CD4-positive, alpha-beta T cell treated with Interleukin-12 subunit alpha and Interleukin-12 subunit beta, for 1 hour (primary cell): ENCODE measurements around the gene GOLGA6L10.
A peak's percentile ranks its signal among the peaks of the same experiment; 100 is the strongest.
"Not testable (repeated sequence)": the region's sequence is repeated elsewhere in the genome, so short reads cannot be mapped to it uniquely, and the experiment has no call there.

ENCODE experiments used
- DNase-seq: peaks from one replicate; pipeline ENCODE4 v3.0.0-alpha.2; 2020

GOLGA6L10 gene

DNA sequence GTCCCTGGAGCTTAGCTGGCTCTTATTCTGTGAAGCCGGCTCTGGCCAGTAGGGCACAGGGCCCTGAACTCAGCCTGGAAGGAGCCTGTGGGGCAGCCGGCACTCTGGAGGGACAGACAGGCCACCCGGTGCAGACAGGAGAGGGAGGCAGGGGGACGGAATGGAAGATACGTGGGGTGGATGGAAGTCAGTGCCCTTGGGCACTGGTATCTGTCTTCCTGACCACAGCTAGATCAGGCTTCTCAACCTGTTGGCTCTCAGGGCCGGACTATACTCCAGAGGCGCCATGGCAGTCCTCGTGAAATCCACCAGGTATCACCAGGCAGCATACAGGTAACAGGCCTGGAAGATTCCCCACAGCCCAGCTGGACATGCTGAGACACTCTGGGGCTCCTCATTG lies 10.7 kb downstream of the GOLGA6L10 start:
- not testable (repeated sequence) for DNase-seq

DNA sequence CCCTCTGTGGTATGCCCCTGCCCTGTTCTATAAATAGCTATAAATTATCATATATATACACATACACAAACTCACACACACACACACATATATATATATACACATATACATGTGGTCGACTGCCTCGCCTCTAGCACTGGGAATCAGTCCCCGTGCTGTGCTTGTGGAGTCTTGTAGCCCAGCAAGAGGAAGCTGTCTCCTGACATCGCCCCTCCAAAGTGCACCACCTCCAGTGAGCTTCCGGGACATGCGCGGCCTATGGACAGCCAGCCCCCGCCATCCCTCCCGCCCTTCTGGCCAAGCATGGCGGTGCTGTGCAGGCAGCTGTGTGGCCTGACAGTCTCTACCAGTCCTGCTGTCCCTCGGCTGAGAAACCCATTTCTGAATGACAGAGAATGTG lies 11.2 kb downstream of the GOLGA6L10 start:
- DNase-seq = not testable (repeated sequence)

DNA sequence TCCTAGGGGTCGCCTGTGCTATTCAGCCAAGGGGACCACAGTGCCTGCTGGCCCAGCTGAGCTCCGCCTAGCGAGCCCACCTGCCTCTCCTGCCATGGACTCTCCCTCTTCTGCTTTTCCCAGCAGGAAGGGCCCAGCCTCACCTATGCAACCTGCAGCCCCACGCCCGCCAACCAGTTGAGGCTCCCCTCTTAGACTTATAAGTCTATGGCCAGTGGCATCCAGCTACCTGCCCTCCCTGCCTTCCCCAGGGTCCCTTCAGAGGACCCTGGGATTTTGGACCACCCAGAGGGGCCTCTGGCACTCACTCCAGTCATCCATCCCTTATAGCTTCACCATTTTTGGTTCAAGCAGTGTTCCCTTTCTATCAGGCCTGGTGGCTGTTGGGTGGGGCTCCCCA lies 12.2 kb downstream of the GOLGA6L10 start:
- DNase-seq = not testable (repeated sequence)

DNA sequence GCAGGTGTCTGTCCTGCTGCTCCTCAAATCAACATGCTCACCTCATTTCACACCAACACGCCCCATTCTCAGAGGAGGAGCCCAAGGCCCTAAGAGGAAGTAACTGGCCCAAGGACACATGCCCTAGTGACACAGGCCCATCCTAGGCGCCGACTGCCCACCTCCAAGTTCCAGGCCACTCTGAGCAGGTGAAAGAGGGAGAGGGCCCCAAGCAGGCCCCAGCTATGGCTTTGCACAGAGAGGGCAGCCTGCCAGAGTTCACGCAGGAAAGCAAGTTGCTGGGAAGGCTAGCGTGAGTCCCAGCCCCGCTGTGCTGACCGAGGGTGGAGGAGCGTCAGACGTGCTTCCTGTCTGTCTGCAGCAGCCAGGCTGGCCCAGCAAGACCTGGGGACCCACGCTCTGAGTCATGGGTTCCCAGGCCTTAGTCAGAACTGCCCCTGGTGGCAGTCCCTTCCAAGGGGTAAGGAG lies 13.1 kb downstream of the GOLGA6L10 start:
- not testable (repeated sequence) for DNase-seq

DNA sequence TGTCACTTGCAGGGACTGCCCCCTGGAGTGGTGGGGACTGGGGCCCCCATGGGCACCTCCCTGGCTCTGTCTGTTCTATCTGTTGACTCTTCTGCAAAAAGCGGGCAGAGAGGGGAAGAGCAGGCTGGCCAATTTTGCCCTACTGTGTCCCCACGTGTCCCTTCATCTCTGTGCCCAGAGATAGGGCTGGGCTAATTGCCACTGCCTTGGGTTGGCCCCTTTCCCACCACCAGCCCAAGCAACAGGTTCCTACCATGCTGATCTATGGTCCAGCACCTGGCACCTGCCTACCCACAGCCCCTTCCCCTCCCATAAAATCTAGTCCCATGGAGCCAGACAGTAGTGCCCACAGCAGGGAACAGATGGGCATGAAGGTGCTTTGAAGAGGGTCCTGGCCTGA lies 14.3 kb downstream of the GOLGA6L10 start:
- DNase-seq = not testable (repeated sequence)

DNA sequence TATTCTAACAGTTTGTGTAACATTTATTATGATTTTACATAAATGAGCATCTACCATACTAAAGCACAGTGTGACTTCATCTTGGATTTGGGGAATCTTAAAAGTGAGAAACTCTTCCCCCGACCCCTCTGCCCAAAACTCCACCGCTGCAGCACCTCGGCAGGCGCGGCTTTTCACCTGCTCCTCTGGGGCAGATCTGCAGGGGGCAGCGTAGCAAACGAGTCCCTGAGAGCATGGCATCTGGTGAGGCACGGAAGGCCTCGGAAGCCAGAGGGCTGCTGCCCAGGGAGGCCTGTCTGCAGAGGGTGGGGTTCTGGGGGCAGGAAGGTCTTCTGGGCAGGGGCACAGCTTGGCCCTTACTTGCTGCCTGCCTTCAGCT lies 14.7 kb downstream of the GOLGA6L10 start:
- not testable (repeated sequence) for DNase-seq

DNA sequence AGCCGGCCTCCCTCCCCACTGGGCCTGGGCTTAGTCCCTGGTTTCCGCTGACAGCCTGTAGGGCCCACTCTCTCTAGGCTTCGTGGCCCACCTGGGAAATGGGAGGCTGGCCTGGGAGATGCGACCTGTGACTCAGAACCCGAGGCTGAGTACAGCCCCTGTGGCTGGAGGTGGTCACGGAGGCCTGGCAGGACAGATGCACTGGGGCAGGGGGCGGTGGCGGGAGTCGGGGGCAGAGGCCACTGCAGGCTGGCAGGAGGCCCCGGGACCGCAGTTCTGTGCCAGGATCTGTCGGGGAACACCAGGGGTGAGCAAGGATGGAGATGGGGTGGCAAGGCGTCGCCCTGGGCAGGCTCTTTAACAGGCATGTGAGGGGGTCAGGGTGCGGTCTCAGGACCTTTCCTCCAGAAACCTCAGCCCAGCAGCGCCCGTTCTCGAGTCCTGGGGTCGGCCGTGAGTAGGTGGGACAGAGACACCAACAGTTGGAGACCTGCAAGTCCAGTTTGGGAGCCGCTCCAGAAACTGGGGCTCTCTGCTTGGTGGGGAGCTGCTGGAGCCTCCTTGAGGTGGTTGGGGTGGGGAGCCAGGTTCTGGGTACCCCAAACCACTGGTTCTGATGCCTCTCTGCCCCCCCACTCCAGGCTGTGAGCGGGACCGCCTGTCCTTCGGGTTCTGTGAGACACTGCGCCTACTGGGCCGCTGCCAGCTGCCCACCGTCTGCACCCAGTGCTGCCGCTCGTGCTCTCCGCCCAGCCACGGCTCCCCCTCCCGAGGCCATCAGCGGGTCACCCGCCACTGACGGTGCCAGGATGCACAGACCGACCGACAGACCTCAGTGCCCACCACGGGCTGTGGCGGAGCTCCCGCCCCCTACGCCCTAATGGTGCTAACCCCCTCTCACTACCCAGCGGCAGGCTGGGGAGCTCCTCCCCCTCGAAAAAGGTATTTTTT lies 15.4 kb downstream of the GOLGA6L10 start:
- not testable (repeated sequence) for DNase-seq

DNA sequence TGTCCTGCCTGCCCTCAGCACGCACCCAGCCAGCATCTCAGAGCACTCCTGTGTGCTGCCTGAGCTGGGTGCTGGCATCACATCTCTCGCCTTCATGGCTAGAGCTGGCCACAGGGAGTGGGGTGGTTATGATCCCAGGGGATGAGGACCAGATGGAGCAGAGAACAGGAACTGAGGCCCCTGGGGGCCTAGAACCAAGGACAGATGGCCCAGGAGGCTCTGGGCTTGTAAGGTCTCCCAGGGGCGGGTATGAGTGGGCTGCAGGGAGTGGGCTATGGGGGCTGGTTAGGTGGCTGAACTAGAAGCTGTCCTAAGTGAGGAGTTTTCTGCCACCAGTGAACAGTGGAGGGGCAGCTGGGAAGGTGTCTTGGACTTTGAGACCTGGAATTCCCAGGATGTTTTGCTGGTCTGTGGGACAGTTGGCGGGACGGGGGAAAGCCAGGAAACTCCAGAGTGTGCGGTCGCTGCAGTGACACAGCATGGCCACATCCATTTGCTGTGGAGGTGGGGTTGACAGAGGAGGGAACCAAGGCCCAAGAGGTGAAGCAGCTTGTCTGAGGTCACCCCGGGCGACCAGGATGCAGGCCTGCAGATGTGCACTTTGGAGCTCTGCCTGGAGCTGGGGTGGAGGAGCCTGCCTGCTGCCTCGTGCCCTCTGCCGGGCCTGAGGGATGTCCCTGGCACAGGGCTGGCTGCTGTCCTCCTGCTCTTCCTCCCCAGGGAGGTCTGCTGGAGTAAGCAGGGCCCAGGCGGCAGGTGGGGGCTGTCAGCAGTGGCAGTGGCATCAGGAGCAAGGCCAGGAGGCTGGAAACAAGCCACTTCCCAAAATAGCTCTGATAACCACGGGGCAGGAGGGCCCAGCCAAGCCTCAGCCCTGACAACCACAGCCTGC lies 16.3 kb downstream of the GOLGA6L10 start:
- DNase-seq = not testable (repeated sequence)

DNA sequence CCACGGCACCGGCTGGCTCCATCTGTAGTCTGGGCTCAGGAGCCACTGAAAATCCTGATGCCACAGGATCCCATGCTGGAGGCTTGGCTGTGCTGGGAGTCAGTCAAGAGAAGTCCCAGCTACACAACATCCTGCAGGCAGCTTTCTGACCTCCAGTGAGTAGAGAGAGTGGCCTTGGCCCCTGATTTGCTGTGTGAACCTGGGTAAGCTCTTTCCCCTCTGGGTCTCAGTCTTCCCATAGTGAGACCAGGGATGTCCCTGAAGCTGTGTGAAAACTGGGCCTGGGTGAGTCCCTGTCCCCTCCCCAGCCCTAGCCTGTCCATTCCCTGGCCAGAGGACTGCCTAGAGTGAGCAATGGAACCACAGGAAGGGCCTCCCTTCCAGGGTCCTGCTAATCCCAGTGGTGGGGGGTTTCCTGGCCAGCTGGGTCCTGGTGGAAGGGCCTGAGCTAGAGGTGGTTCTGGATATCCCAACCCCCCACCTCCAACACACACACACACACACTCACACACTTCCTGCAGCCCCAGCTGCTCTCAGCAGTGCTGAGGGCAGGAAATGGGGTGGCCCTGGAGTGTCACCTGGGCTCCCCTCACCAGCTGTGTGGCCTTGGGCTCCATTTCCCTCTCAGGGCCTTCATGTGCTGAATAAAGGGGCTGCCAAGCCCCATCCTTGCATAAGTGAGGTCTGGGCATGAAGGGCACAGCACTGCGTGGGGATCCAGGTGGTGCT lies 17.5 kb downstream of the GOLGA6L10 start:
- peak; percentile 5 for DNase-seq

DNA sequence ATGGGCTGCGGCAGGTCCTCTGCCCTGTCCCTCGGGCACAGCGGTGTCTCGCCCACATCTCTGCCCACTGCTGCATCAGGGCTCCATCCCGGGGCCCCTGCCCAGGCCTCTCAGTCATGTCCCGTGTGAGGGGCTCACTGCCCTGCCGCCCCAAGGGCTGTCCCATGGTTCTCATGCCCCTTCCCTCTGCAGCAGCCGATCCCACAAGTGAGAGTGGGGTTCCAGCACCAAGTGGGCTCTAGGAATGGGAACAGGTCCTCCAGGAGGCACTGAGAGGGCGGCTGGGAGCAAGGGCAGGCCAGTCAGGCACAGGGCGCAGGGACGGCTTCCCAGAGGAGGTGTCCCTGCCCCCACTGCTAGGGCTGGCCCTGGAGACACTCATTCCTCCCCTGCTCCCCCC lies 18.4 kb downstream of the GOLGA6L10 start:
- not testable (repeated sequence) for DNase-seq

DNA sequence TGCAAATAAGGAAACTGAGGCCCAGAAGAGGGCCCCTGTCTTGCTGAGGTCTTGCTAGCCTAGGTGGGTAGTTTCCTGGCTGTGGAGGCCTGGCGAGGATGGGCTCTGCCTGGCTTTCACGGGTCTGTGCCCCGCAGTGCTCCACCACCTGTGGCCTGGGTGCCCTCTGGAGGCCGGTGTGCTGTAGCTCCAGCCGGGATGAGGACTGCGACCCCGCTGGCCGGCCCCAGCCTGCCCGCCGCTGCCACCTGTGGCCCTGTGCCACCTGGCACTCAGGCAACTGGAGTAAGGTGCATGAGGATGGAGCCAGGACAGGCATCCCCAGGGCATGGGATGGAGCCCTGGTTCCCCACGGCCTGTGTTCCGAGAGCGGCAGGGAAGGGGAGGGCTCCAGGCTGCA lies 20.2 kb downstream of the GOLGA6L10 start:
- DNase-seq = not testable (repeated sequence)

DNA sequence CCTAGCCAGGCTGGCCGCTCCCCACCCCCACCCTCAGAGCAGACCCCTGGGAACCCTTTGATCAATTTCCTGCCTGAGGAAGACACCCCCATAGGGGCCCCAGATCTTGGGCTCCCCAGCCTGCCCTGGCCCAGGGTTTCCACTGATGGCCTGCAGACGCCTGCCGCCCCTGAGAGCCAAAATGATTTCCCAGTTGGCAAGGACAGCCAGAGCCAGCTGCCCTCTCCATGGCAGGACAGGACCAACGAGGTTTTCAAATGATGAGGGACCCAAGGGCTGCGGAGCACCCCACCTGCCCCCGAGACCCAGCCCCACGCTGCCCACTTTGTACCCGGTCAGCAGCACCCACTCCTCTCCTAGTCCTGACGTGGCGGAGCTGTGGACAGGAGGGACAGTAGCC lies 21.9 kb downstream of the GOLGA6L10 start:
- not testable (repeated sequence) for DNase-seq

DNA sequence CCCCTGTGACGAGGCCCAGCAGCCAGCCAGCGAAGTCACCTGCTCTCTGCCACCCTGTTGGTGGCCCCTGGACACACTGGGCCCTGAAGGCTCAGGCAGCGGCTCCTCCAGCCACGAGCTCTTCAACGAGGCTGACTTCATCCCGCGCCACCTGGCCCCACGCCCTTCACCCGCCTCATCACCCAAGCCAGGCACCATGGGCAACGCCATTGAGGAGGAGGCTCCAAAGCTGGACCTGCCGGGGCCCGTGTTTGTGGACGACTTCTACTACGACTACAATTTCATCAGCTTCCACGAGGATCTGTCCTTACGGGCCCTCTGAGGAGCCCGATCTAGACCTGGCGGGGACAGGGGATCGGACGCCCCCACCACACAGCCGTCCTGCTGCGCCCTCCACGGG lies 22.4 kb downstream of the GOLGA6L10 start:
- DNase-seq = not testable (repeated sequence)

DNA sequence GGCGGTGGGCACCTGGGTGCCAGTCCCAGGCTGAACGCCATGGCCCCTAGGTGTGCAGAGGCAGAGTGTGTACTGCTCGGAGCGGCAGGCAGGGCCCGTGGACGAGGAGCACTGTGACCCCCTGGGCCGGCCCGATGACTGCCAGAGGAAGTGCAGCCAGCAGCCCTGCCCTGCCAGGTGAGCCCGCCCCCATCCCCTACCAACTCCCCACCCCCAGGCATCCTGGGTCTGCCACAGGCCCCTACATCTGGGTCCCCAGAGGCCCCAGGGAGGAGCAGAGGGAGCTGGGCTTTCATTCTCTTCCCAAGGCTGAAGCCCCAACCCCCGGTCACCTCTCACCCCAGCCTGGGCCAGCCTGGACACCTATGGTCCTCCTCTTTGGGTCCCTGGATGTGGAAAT lies 23.6 kb downstream of the GOLGA6L10 start:
- not testable (repeated sequence) for DNase-seq

DNA sequence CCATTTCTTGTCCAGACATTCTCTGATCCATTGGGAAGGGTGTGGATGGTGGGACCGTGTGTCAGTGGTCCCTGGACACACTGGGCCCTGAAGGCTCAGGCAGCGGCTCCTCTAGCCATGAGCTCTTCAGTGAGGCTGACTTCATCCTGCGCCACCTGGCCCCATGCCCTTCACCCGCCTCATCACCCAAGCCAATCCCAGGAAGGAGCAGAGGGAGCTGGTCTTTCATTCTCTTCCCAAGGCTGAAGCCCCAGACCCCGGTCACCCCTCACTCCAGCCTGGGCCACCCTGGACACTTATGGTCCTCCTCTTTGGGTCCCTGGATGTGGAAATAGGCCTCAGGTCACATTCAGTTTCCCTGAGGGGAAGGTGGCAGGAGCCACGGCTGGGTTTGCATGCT lies 24.4 kb downstream of the GOLGA6L10 start:
- not testable (repeated sequence) for DNase-seq

DNA sequence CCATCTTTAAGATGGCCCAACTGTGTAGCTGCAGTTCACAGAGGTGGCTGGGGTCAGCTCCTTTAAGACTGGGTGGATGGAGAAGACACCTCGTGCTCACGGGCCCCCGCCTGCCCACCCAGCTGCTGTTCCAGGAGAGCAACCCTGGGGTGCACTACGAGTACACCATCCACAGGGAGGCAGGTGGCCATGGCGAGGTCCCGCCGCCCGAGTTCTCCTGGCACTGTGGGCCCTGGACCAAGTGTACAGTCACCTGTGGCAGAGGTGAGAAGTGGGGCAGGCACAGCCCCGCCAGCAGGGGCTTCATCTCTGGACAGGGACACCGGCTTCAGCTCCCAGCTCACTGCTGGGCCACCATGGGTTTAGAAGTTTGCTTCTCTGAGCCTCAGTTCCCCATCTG lies 26.8 kb downstream of the GOLGA6L10 start:
- DNase-seq = not testable (repeated sequence)

DNA sequence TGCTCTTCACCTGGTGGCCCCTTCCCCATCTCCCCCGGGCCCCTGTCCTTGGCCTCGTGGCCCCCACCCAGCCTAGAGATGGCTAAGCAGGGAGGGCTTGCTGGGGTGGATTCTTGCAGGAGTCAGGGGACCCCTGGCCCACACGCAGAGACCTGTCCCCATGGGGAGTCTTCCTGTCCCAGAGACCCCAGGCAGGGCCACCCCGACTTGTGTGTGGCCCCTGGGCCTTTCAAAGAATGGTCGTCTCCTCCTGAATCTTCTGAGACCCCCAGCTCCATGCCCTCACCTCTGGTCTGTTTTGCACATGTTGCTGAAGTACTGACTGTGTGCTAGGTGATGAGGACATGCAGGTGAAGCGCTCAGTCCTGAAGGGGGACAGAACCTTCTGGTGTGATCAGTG lies 28.4 kb downstream of the GOLGA6L10 start:
- not testable (repeated sequence) for DNase-seq

DNA sequence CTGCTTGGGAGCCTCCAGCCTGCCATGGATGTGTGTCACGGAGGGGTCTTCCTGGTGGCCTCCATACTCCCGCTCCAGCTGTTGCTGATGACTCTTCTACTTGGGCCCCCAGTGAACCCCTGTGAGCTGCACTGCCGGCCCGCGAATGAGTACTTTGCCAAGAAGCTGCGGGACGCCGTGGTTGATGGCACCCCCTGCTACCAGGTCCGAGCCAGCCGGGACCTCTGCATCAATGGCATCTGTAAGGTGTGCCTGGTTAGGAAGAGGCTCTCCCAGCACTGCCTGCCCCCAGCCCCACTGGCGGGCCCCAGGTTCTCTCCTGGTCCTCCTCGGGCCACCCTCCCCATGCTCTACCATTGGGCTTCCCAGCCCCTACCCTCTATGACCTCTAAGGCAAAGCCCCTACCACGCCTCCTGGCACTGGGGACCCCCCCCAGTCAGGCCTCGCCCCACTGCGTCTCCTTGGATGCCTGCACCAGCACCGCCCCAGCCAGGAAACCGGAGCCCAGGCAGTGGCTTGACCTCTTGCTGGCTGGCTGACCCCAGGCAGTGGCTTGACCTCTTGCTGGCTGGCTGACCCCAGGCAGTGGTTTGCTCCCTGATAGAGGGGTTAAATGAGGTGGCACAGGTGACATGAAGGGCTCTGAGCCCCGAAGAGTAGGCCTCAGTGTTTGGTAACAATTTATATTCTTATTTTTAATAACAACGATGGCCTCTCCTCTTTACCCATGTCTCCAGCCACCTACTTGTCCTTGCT lies 29.6 kb downstream of the GOLGA6L10 start:
- DNase-seq = not testable (repeated sequence)

DNA sequence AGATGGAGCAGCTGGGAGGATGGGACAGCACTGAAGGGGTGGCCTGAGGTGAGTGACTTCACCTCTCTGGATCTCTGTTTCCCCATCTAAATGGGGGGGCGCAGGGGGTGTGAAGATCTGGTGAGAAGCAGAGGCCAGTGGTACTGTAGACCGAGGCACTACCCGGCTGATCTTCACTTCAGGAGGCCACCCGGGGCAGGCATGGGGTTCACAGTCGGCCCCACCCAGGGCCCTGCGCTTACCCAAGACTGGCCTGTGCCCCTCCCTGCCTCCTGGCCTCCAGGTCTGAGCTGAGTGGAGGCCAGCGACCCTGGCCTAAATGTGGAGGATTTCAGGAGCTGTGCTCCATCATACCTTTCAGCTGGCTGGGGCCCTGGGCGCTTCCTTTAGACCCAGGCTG lies 31.0 kb downstream of the GOLGA6L10 start:
- DNase-seq = not testable (repeated sequence)

DNA sequence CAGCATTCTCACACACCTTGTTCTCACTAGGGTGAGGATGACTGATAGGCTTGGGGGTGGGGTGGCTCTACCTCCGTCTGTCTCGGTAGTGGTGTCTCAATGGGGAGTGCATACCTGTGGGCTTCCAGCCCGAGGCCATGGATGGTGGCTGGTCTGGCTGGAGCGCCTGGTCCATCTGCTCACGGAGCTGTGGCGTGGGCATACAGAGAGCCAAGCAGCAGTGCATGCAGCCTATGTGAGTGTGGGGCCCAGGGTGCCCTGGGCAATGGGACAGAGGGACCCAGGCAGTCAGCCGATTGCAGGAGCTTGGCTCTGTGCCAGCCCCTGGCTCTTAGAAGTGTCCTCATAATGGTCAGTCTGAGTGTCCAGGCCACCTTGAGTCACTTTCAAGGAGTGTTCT lies 31.8 kb downstream of the GOLGA6L10 start:
- DNase-seq = not testable (repeated sequence)

DNA sequence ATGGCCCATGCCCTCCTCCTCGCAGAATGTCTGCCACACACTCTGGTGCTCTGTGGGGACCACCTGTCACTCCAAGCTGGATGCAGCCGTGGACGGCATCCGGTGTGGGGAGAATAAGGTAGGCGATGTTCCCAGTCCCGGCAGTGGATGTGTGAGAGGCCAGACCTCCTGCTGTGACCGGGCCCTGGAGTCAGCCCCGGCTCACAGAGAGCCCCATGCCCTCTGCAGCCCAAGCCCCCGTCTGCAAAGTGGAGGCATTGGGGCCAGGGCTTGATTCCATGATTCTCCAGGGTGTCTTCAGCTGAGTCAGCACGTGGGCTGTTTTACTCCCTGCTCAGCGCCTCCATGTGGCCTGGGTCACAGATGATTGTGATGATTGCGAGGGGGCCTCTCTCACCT lies 32.2 kb downstream of the GOLGA6L10 start:
- no peak for DNase-seq
